ENCODE measurements around the gene GLIS1.

GLIS1 gene

DNA sequence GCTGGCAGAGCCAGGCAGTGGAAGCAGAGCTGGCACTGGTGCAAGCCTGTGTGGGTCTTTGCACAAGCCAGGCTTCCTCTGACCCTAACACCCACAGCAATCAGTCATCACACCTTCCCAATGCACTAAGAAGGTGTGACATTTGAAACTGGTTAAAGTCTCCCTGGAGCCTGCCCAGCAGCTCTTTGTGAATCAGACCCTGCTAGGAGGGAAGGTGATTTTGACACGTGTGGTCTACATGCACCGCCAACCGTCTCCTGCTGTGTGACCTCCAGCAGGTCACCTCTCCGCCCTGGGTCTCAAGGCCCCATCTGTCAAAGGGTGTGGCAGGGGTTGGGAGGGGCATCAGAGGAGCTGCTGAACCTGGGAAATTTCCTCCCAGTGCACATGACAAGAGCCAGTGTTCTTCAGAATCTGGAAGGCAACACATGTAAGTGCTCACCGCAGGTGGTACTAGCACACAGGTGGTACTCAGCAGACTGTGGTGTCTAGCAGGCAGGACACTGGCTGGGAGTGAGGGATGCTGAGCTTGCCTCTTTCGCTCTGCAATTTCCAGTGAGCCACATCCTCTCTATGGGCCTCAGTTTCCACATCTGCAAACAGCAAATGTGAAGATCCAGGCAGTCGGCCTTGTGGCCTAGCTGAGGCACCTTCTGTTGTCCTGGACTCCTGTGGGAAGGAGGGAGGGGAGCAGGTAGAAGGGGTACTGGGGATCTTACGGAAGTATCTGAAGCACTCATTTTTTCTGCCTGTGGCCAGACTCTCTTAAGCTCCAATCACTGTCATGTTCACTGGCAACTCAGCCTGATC, 156.5 kb downstream of the GLIS1 start:
- Histone ChIP-seq H3K9me2 (replicated peaks; ENCODE audit: low read depth, low read length) (no peaks in the 10 kb centered on the region), H3K9me3 (ENCODE audit: insufficient read depth, low read depth, low read length) (no peaks in the 10 kb centered on the region), H3K4me3 (ENCODE audit: low read length, poor library complexity, severe bottlenecking) (no peak overlapping the region), H3K4me1 (ENCODE audit: insufficient read depth, low read length, poor library complexity, severe bottlenecking) (peaks cover 64% of the 10 kb centered on the region), H3K36me3 (ENCODE audit: insufficient read depth, low read length) (no peaks in the 10 kb centered on the region), H3K27me3 (ENCODE audit: insufficient read depth, low read length, poor library complexity, severe bottlenecking) (no peaks in the 10 kb centered on the region), H4K20me1 (ENCODE audit: insufficient read depth, low read length, poor library complexity, severe bottlenecking) (no peaks in the 10 kb centered on the region), H3K9ac (ENCODE audit: low read depth, low read length, poor library complexity, severe bottlenecking) (no peak overlapping the region), H2AFZ (ENCODE audit: low read length) (no peak overlapping the region), H3K79me2 (ENCODE audit: insufficient read depth, low read length) (no peaks in the 10 kb centered on the region), H3F3A (ENCODE audit: low read depth) (no peaks in the 10 kb centered on the region), H3K4me2 (ENCODE audit: low read depth, low read length, poor library complexity, severe bottlenecking) (peak overlapping the region; percentile 8)
- TF ChIP-seq EZH2phosphoT487 (IDR thresholded peaks at IDR 0.05; ENCODE audit: borderline replicate concordance): no peak
- TF ChIP-seq, protein P1, sequence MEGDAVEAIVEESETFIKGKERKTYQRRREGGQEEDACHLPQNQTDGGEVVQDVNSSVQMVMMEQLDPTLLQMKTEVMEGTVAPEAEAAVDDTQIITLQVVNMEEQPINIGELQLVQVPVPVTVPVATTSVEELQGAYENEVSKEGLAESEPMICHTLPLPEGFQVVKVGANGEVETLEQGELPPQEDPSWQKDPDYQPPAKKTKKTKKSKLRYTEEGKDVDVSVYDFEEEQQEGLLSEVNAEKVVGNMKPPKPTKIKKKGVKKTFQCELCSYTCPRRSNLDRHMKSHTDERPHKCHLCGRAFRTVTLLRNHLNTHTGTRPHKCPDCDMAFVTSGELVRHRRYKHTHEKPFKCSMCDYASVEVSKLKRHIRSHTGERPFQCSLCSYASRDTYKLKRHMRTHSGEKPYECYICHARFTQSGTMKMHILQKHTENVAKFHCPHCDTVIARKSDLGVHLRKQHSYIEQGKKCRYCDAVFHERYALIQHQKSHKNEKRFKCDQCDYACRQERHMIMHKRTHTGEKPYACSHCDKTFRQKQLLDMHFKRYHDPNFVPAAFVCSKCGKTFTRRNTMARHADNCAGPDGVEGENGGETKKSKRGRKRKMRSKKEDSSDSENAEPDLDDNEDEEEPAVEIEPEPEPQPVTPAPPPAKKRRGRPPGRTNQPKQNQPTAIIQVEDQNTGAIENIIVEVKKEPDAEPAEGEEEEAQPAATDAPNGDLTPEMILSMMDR (conservative IDR thresholded peaks at IDR 0.05; ENCODE audit: low read length): no peak

DNA sequence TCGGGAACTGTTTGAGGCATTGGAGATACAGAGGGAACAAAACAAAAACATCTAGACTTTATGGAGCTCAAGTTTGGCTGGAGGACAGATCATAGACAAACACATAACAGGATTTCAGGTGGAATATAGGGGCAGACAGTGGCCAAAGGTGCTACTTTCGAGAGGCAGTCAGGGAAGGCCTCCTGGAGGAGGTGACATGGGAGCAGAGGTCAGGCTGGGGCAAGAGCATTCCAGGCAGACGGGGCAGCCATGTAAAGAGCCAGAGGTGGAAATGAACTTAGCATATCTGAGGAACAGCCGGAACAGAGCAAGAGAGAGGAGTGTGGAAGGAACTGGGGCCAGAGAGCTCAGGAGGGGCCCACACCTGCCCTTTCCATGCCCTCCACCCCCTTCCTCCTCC, 157.5 kb downstream of the GLIS1 start:
- peaks cover 65% of the 10 kb centered on the region for H3K4me1 ChIP-seq (ENCODE audit: insufficient read depth, low read length, poor library complexity, severe bottlenecking)
- H3K4me2 ChIP-seq (ENCODE audit: low read depth, low read length, poor library complexity, severe bottlenecking): no peak overlapping the region
- no peak overlapping the region for H3K9ac ChIP-seq (ENCODE audit: low read depth, low read length, poor library complexity, severe bottlenecking)
- no peaks in the 10 kb centered on the region for H3K9me2 ChIP-seq (replicated peaks; ENCODE audit: low read depth, low read length)
- no peak overlapping the region for H3K4me3 ChIP-seq (ENCODE audit: low read length, poor library complexity, severe bottlenecking)
- H3F3A ChIP-seq (ENCODE audit: low read depth): no peaks in the 10 kb centered on the region
- no peak overlapping the region for H2AFZ ChIP-seq (ENCODE audit: low read length)
- no peaks in the 10 kb centered on the region for H4K20me1 ChIP-seq (ENCODE audit: insufficient read depth, low read length, poor library complexity, severe bottlenecking)
- H3K79me2 ChIP-seq (ENCODE audit: insufficient read depth, low read length): no peaks in the 10 kb centered on the region
- no peaks in the 10 kb centered on the region for H3K9me3 ChIP-seq (ENCODE audit: insufficient read depth, low read depth, low read length)
- no peaks in the 10 kb centered on the region for H3K27me3 ChIP-seq (ENCODE audit: insufficient read depth, low read length, poor library complexity, severe bottlenecking)
- no peaks in the 10 kb centered on the region for H3K36me3 ChIP-seq (ENCODE audit: insufficient read depth, low read length)
- TF ChIP-seq, protein P1 (conservative IDR thresholded peaks at IDR 0.05; ENCODE audit: low read length): no peak
- no peak for TF ChIP-seq EZH2phosphoT487 (IDR thresholded peaks at IDR 0.05; ENCODE audit: borderline replicate concordance)

DNA sequence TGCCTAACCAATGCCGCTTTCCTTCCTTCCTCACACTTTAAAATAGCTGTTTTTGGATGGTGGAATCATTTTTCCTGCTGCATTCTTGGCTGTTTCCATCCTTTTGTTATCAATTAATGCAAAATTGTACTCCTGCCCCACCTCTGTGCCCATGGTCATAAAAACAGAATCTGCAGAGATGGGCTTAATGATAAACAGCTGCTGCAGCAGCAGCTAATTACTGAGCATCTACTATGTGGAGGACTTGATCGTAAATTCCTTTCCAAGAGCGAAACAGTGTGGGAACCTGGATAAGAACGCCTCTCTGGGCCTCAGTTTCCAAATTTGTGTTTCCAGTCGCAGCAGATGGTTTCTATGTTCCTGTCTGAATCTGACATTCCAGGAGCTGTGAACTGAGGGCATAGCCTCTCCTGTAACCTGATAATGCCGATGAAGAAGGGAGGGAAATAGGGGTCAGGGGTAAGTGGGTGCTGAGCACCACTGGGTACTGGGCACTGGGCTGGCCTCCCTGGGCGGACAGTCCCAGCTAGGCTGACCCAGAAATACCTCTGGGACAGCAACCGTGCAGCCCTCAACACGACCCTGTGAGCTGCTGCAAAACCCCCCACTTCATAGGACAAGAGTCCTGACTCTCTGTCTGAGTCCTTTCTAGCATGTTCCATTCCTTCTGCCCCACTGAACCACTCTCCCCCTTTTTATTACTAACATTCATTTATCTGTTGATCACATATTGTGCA, 158.1 kb downstream of the GLIS1 start:
- H2AFZ ChIP-seq (ENCODE audit: low read length): no peak overlapping the region
- TF ChIP-seq, protein P1 (conservative IDR thresholded peaks at IDR 0.05; ENCODE audit: low read length): no peak
- TF ChIP-seq EZH2phosphoT487 (IDR thresholded peaks at IDR 0.05; ENCODE audit: borderline replicate concordance): no peak
- no peaks in the 10 kb centered on the region for H3K9me2 ChIP-seq (replicated peaks; ENCODE audit: low read depth, low read length)
- peaks cover 65% of the 10 kb centered on the region for H3K4me1 ChIP-seq (ENCODE audit: insufficient read depth, low read length, poor library complexity, severe bottlenecking)
- H3K9ac ChIP-seq (ENCODE audit: low read depth, low read length, poor library complexity, severe bottlenecking): no peak overlapping the region
- H3K36me3 ChIP-seq (ENCODE audit: insufficient read depth, low read length): no peaks in the 10 kb centered on the region
- no peak overlapping the region for H3K4me3 ChIP-seq (ENCODE audit: low read length, poor library complexity, severe bottlenecking)
- no peaks in the 10 kb centered on the region for H4K20me1 ChIP-seq (ENCODE audit: insufficient read depth, low read length, poor library complexity, severe bottlenecking)
- no peaks in the 10 kb centered on the region for H3F3A ChIP-seq (ENCODE audit: low read depth)
- H3K27me3 ChIP-seq (ENCODE audit: insufficient read depth, low read length, poor library complexity, severe bottlenecking): no peaks in the 10 kb centered on the region
- H3K4me2 ChIP-seq (ENCODE audit: low read depth, low read length, poor library complexity, severe bottlenecking): no peak overlapping the region
- no peaks in the 10 kb centered on the region for H3K9me3 ChIP-seq (ENCODE audit: insufficient read depth, low read depth, low read length)
- H3K79me2 ChIP-seq (ENCODE audit: insufficient read depth, low read length): no peaks in the 10 kb centered on the region
